T-helper 2 cell (primary cell): ENCODE data around the gene ZBTB43.
"Not testable (repeated sequence)": the region's sequence is repeated elsewhere in the genome, so short reads cannot be mapped to it uniquely, and the experiment has no call there.

Experiments
- DNase-seq, 5 experiments: peaks; one replicate each; pipeline versions ENCODE4 v3.0.0 to v3.0.0-alpha.2; 2012 to 2022

The ZBTB43 gene

GRCh38 chr9:126791406-126792230, 13.2 kb upstream of the ZBTB43 start:
- no peak for DNase-seq

- no peak for DNase-seq
Measured at GRCh38 chr9:126793686-126794417, 11.0 kb upstream of the ZBTB43 start.

- no peak for DNase-seq
Measured at GRCh38 chr9:126794441-126794840, 10.4 kb upstream of the ZBTB43 start.

- no peak for DNase-seq
Measured at GRCh38 chr9:126796758-126797157, 8.1 kb upstream of the ZBTB43 start.

- DNase-seq, result no peak
Measured at GRCh38 chr9:126797903-126798302, 6.9 kb upstream of the ZBTB43 start.

GRCh38 chr9:126799034-126799433, 5.8 kb upstream of the ZBTB43 start:
- DNase-seq, result no peak

GRCh38 chr9:126802318-126803059, 2.4 kb upstream of the ZBTB43 start:
- DNase-seq, result no peak

DNA sequence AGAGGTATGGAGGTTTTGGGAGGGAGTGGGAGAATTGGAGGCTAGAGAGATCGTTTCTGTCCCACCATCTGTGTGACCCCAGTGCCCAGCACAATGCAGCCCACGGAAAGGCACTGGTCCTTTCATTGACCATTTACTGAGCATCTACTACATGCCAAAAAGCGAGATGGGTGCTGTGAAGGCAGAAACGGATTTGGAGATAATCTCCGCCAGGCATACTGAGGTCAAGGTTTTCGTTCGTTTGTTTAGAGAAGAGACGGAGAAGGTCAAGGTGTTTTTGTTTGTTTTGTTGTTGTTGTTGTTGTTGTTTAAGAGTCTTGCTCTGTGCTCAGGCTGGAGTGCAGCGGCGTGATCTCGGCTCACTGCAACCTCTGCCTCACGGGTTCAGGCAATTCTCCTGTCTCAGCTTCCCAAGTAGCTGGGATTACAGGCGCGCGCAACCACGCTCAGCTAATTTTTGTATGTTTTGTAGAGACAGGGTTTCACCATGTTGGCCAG, 593 bp upstream of the ZBTB43 start:
- DNase-seq, result no peak

GRCh38 chr9:126805554-126806262, 868 bp downstream of the ZBTB43 start:
- peak; percentile 15 to 86 (median 67) for DNase-seq

DNA sequence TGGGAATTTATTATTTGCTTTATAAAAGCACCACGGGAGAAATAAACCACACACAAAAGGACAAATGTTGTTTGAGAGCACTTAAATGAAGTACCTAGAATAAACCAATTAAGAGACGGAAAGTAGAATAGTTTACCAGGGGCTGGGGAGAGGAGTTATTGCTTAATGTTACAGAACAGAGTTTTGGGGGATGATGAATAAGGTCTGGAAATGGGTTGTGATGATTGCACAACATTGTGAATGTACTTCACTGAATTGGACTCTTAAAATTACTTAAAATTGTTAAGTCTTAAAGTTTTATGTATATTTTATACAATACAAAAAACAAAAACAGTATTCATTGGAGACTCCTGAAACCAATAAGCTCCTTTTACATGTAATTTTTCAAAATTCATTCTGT, 1.5 kb downstream of the ZBTB43 start:
- DNase-seq, result no peak

- no peak for DNase-seq
Measured at GRCh38 chr9:126809068-126809467, 4.2 kb downstream of the ZBTB43 start.

- not testable (repeated sequence) for DNase-seq
Measured at GRCh38 chr9:126810221-126810620, 5.4 kb downstream of the ZBTB43 start.

DNA sequence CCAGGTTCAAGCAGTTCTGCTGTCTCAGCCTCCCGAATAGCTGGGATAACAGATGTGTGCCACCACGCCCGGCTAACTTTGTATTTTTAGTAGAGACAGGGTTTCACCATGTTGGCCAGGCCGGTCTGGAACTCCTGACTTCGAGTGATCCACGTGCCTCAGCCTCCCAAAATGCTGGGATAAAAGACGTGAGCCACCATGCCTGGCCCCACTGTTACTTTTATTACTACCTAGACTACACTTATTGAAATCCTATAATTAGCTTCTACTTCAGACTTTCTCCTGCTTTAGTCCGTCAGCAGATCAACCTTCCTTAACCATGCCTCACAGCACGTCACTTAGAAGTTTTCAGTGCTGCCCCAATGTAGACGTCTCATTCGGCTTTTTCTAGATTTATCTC, 8.2 kb downstream of the ZBTB43 start:
- DNase-seq, result no peak

DNA sequence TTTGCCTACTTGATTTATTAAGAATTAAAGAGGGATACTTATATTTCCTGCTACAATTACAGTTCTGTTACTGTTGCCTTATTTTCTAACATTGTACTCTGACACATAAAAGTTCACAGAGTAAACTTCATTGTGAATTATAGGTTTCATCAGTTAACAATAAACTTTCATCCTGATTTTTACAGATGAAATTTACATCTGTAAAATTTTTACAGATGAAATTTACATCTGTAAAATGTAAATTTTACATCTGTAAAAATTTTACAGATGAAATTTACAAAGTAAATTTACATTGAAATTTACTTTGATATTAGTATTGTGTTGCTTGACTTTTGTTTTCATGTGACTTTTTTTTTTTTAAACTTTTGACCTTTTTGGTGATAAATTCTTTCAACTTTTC, 9.3 kb downstream of the ZBTB43 start:
- no peak for DNase-seq

DNA sequence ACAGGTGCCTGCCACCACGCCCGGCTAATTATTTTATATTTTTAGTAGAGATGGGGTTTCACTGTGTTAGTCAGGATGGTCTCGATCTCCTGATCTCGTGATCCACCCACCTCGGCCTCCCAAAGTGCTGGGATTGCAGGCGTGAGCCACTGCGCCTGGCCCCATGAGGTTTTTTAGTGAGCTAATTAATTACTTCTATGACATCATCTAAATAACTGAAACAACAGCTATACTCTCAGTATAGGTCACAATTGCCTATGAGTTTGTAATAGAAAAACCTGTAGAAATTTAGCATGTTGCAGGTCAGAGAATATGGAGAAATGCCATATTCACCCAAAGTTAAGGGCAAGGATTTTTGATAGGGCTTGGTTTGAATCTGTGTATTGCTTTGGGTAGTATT, 12.8 kb downstream of the ZBTB43 start:
- DNase-seq, result not testable (repeated sequence)

GRCh38 chr9:126818482-126818881, 13.6 kb downstream of the ZBTB43 start:
- DNase-seq, result no peak

DNA sequence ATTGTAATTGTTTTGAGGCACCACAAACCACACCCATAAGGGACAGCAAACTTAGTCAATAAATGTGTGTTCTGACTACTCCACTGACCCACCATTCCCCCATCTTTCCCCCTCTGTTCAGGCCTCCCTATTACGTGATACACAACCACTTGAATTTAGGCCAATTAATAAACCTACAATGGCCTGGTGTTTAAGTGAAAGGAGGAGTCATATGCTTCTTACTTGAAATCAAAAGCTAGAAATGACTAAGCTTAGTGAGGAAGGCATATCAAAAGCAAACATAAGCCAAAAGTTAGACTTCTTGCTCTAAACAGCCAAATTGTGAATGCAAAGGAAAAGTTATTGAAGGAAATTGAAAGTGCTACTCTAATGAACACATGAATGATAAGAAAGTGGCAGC, 14.6 kb downstream of the ZBTB43 start:
- peak in 1 of 5 experiments; percentile 73 for DNase-seq

DNA sequence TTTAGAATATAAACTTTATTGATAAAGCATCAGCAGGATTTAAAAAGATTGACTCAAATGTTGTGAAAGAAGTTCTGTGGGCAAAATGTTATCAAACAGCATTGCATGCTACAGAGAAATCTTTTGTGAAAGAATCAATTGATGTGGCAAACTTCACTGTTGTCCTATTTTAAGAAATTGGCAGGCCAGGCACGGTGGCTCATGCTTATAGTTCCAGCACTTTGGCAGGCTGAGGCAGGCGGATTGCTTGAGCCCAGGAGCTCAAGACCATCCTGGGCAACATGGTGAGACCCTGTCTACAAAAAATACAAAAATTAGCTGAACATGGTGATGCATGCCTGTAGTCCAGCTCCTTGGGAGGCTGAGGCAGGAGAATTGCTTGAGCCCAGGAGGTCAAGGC, 17.4 kb downstream of the ZBTB43 start:
- no peak for DNase-seq

DNA sequence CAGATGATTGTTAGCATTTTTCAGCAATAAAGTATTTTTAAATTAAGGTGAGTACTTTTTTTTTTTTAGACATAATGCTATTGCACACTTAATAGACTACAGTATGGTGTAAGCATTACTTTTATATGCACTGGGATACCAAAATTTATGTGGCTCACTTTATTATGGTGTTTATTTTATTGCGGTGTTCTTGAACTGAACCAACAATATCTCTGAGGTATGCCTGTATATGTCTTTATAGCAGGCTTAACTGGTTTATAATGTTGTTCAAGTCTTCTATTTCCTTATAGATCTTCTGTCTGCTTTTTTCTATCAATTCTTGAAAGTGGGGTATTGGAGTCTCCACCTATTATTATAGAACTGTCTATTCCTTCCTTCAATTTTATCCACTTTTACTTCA, 18.0 kb downstream of the ZBTB43 start:
- no peak for DNase-seq

DNA sequence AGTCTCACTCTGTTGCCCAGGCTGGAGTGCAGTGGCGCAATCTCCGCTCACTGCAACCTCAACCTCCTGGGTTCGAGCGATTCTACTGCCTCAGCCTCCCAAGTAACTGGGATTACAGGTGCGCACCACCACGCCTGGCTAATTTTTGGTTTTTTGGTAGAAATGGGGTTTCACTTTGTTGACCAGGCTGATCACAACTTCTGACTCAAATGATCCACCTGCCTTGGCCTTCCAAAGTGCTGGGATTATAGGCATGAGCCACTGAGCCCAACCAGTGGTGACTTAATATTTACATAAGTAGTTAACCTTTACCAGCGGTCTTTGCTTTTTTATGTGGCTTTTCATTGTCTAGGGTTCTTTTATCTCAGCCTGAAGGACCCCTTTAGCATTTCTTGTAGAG, 19.2 kb downstream of the ZBTB43 start:
- DNase-seq, result not testable (repeated sequence)

DNA sequence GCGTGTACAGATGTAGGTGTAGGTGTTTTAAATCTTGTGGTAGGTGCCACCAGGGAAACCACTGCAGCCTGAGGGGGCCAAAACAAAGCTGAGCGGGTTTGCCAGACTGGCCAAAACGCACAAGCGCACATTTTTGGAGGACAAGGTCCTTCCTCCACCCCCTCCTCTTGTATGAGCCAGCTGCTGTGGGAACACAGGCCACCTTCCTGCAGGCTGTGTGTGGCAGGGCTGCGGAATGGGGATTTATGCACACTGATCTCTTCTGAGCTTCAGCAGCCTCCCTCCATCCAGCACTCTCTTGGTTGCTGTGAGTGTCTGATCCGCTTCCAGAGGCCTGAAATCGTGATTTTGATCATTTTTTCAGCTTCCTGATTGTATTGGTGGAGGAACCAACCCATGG, 22.4 kb downstream of the ZBTB43 start:
- no peak for DNase-seq

DNA sequence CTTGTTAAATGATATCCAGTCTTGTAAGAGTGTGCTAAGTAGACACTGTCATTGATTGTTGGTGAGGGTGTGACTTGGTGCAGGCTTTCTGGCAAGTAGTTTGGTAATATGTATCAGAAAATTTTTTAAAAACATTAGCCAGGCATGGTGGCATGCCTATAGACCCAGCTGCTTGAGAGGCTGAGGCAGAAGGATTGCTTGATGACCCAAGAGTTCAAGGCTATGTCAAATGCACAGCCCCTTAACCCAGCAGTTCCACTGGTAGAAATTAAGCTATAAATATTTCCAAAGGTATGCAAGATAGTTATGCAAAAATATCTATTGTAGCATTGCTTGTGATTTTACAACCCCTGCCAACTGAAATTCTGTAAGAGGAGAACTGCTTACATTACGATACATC, 24.2 kb downstream of the ZBTB43 start:
- no peak for DNase-seq

- peak in 1 of 5 experiments; percentile 81 for DNase-seq
Measured at GRCh38 chr9:126830827-126831226, 26.0 kb downstream of the ZBTB43 start.
